ENCODE measurements around the gene UBE2QL1. TPM values are rescaled to one million over a fixed set of nuclear protein-coding genes. Genes with fewer than 3 reads are reported as not detected.

UBE2QL1 gene
- total and polyA plus RNA-seq, 8 donors = 0.58 to 6.1 (median 0.95) TPM; not detected in 1

- no peaks in the 10 kb centered on the region for H3K36me3 ChIP-seq
- WGBS, 5 donors = 72 to 84% (median 78%) methylated on average over 11 to 12 of the region's 12 CpGs
- intact Hi-C loops (cut with DNase I; ENCODE audit: low total_unique reads) = no loop called here
- no peak for DNase-seq
- TF ChIP-seq, protein P1, sequence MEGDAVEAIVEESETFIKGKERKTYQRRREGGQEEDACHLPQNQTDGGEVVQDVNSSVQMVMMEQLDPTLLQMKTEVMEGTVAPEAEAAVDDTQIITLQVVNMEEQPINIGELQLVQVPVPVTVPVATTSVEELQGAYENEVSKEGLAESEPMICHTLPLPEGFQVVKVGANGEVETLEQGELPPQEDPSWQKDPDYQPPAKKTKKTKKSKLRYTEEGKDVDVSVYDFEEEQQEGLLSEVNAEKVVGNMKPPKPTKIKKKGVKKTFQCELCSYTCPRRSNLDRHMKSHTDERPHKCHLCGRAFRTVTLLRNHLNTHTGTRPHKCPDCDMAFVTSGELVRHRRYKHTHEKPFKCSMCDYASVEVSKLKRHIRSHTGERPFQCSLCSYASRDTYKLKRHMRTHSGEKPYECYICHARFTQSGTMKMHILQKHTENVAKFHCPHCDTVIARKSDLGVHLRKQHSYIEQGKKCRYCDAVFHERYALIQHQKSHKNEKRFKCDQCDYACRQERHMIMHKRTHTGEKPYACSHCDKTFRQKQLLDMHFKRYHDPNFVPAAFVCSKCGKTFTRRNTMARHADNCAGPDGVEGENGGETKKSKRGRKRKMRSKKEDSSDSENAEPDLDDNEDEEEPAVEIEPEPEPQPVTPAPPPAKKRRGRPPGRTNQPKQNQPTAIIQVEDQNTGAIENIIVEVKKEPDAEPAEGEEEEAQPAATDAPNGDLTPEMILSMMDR (IDR thresholded peaks at IDR 0.05) = no peak
- TF ChIP-seq POLR2AphosphoS5 (IDR thresholded peaks at IDR 0.05) = no peak
- TF ChIP-seq POLR2A (IDR thresholded peaks at IDR 0.05) = no peak
- no peak for TF ChIP-seq EP300 (IDR thresholded peaks at IDR 0.05)
- H3K9me3 ChIP-seq = no peaks in the 10 kb centered on the region
- no peak overlapping the region for H3K4me3 ChIP-seq
- no peak overlapping the region for H3K27ac ChIP-seq
- H3K4me1 ChIP-seq = peaks cover 0 to 7% (median 0%) of the 10 kb centered on the region in 4 donors
- H3K27me3 ChIP-seq = no peaks in the 10 kb centered on the region
Measured at GRCh38 chr5:6543830-6544560, 95.3 kb downstream of the UBE2QL1 start.

Other genes starting within 250 kb of the UBE2QL1 start
- 100 to 1,000 TPM in 1 of 5 donors, 10 to 100 TPM in 4; 17.5 to 104 (median 25.2) TPM for gene MED10, start 70.3 kb upstream of the UBE2QL1 start, total RNA-seq
- gene MED10, start 70.3 kb upstream of the UBE2QL1 start, polyA plus RNA-seq = 10 to 100 TPM; 34.2 to 49.5 (median 34.4) TPM
- gene NSUN2, start 184.2 kb downstream of the UBE2QL1 start, total RNA-seq = 100 to 1,000 TPM in 2 of 5 donors, 10 to 100 TPM in 3; 39.6 to 249 (median 74.0) TPM
- 10 to 100 TPM; 23.1 to 30.0 (median 25.3) TPM for gene NSUN2, start 184.2 kb downstream of the UBE2QL1 start, polyA plus RNA-seq
- gene SRD5A1, start 184.6 kb downstream of the UBE2QL1 start, total RNA-seq = 1 to 10 TPM in 4 of 5 donors, not detected in 1; 1.3 to 7.7 (median 4.8) TPM
- 10 to 100 TPM in 1 of 3 donors, 1 to 10 TPM in 2; 3.8 to 12.8 (median 4.2) TPM for gene SRD5A1, start 184.6 kb downstream of the UBE2QL1 start, polyA plus RNA-seq